ENCODE measurements around the gene FADS3. TPM values are rescaled to one million over a fixed set of nuclear protein-coding genes. Genes with fewer than 3 reads are reported as not detected.

FADS3 gene
- total RNA-seq, 1 experiment from 2014 or later: 67.9 TPM

GRCh38 chr11:61872935-61873565 is 18.3 kb downstream of the FADS3 start:
- ATAC-seq (no peak), DNase-seq (no peak)
- no peaks in the 10 kb centered on the region for H3K27me3 ChIP-seq (ENCODE audit: low read length)
- H3K9me3 ChIP-seq (ENCODE audit: low read length): no peaks in the 10 kb centered on the region
- H4K20me1 ChIP-seq (ENCODE audit: low read length): no peaks in the 10 kb centered on the region
- H3K9me2 ChIP-seq (replicated peaks; ENCODE audit: low read length): no peaks in the 10 kb centered on the region
- ChIA-PET CTCF (interaction anchor here (1.2 kb wide), 1 partner anchor 76 kb away, joined by 3 read pairs; no protein-coding TSS in a partner anchor), POLR2A (ENCODE audit: unreplicated experiment) (no interaction called here)
- H3K4me1 ChIP-seq (ENCODE audit: insufficient read depth, low read length): peaks cover 3% of the 10 kb centered on the region; the same call in 1 of the 2 replicates
- H3K36me3 ChIP-seq (ENCODE audit: low read depth, low read length): no peaks in the 10 kb centered on the region
- H3K9ac ChIP-seq (ENCODE audit: low read length): no peak overlapping the region
- H3K27ac ChIP-seq (ENCODE audit: low read length): no peak overlapping the region
- TF ChIP-seq EZH2phosphoT487 (IDR thresholded peaks at IDR 0.05; ENCODE audit: borderline replicate concordance, low read length) (no peak), EZH2 (IDR thresholded peaks at IDR 0.05; ENCODE audit: low read length, unreplicated experiment) (no peak), CTCF (conservative IDR thresholded peaks at IDR 0.05; ENCODE audit: low read depth, low read length) (no peak)
- no peak overlapping the region for H3K4me3 ChIP-seq (ENCODE audit: low read length)
- intact Hi-C loops (cut with micrococcal nuclease): loop anchor here (10.0 kb wide), 1 partner anchor 332 kb away; the partner anchor contains the start of gene SCGB2A1
- no peaks in the 10 kb centered on the region for H3K79me2 ChIP-seq (ENCODE audit: low read length)
- BruUV-seq (replicated peaks): no TSS peak
- no peak overlapping the region for H2AFZ ChIP-seq (ENCODE audit: low read length)
- H3F3A ChIP-seq (ENCODE audit: low read length, unreplicated experiment): no peaks in the 10 kb centered on the region
- H3K4me2 ChIP-seq (ENCODE audit: low read length): no peak overlapping the region

DNA sequence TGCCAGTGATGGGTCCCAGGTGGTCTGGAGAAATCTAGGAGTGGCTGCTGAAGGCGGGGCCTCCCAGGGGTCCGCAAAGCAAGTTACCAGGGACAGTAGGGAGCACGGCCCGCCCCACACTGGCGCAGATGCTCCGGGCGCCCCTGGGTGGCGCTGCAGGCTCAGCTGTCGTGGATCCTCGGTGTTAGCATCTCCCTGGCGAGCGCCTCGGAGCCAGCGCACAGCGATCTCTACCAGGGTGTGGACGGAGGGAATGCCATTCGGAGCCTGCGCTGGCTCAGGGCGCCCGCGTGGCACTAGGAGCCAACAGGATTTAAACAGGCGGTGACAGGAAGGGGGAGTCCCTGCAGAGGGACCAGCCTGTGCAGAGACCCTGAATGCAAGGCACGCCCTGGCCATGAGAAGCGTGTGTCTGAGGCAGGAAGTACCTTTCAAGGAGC is 20.2 kb downstream of the FADS3 start:
- TF ChIP-seq EZH2 (IDR thresholded peaks at IDR 0.05; ENCODE audit: low read length, unreplicated experiment) (no peak), CTCF (conservative IDR thresholded peaks at IDR 0.05; ENCODE audit: low read depth, low read length) (peak; percentile 97)
- ATAC-seq: peak; percentile 93
- Histone ChIP-seq H3K9me3 (ENCODE audit: low read length) (no peaks in the 10 kb centered on the region), H3K4me3 (ENCODE audit: low read length) (peak overlapping the region; percentile 48), H3K27me3 (ENCODE audit: low read length) (no peaks in the 10 kb centered on the region), H2AFZ (ENCODE audit: low read length) (peak overlapping the region; percentile 74), H3K4me1 (ENCODE audit: insufficient read depth, low read length) (peaks cover 3% of the 10 kb centered on the region; the same call in 1 of the 2 replicates), H4K20me1 (ENCODE audit: low read length) (no peaks in the 10 kb centered on the region), H3K79me2 (ENCODE audit: low read length) (no peaks in the 10 kb centered on the region), H3K36me3 (ENCODE audit: low read depth, low read length) (no peaks in the 10 kb centered on the region), H3K9me2 (replicated peaks; ENCODE audit: low read length) (no peaks in the 10 kb centered on the region), H3K9ac (ENCODE audit: low read length) (no peak overlapping the region), H3F3A (ENCODE audit: low read length, unreplicated experiment) (no peaks in the 10 kb centered on the region), H3K27ac (ENCODE audit: low read length) (no peak overlapping the region), H3K4me2 (ENCODE audit: low read length) (peak overlapping the region; percentile 81)
- ChIA-PET CTCF (interaction anchor here (0.6 to 2.2 kb wide), 7 partner anchors 26 to 237 kb away, joined by 3 to 13 read pairs (median 9); no protein-coding TSS in a partner anchor), POLR2A (ENCODE audit: unreplicated experiment) (no interaction called here)
- intact Hi-C loops (cut with micrococcal nuclease): loop anchor here (1.0 to 10.0 kb wide), 5 partner anchors 74 to 334 kb away; partner anchors contain the start of gene SCGB2A1
- BruUV-seq (replicated peaks): no TSS peak
- peak; percentile 87 for DNase-seq

DNA sequence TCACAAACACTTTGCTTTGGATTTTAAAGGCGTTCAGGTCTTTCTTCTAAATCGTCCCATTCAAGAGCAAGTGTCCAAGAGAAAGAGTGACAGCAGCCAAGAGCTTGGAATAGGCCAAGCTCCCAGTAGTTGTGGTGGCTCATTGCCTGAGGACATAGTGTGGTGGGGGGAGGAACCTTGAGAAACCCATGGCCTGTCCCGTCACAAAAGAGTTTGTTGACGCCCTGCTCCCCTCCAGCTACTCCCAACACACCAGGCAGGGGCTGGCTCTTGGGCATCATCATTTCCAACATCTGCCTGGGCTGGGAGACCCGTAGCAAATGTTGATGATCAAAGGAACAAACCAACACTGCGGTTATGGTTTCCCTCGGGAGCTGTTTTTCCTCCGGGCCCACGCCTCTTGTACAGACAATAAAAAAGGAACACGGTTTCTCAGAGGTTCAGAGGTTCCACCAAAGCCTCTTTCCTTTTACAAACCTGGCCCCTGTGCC is 20.8 kb downstream of the FADS3 start:
- intact Hi-C loops (cut with micrococcal nuclease): loop anchor here (1.0 to 10.0 kb wide), 5 partner anchors 73 to 334 kb away; partner anchors contain the start of gene SCGB2A1
- H2AFZ ChIP-seq (ENCODE audit: low read length): peak overlapping the region; percentile 74

More for the DNA sequence above, 20.8 kb downstream of the FADS3 start:
- CTCF ChIA-PET: interaction anchor here (0.5 to 2.2 kb wide), 12 partner anchors 27 to 238 kb away, joined by 3 to 13 read pairs (median 4); partner anchors contain the start of genes FEN1 and TMEM258
- Histone ChIP-seq H3K9ac (ENCODE audit: low read length) (no peak overlapping the region), H3K9me2 (replicated peaks; ENCODE audit: low read length) (no peaks in the 10 kb centered on the region), H3K36me3 (ENCODE audit: low read depth, low read length) (no peaks in the 10 kb centered on the region), H3F3A (ENCODE audit: low read length, unreplicated experiment) (no peaks in the 10 kb centered on the region), H3K79me2 (ENCODE audit: low read length) (no peaks in the 10 kb centered on the region), H4K20me1 (ENCODE audit: low read length) (no peaks in the 10 kb centered on the region), H3K27me3 (ENCODE audit: low read length) (no peaks in the 10 kb centered on the region), H3K4me3 (ENCODE audit: low read length) (no peak overlapping the region), H3K9me3 (ENCODE audit: low read length) (no peaks in the 10 kb centered on the region), H3K27ac (ENCODE audit: low read length) (no peak overlapping the region), H3K4me2 (ENCODE audit: low read length) (peak overlapping the region; percentile 81), H3K4me1 (ENCODE audit: insufficient read depth, low read length) (peaks cover 3% of the 10 kb centered on the region; the same call in 1 of the 2 replicates)
- DNase-seq (no peak), ATAC-seq (peak; percentile 3)
- POLR2A ChIA-PET (ENCODE audit: unreplicated experiment): no interaction called here
- no peak for TF ChIP-seq CTCF (conservative IDR thresholded peaks at IDR 0.05; ENCODE audit: low read depth, low read length)
- no peak for TF ChIP-seq EZH2 (IDR thresholded peaks at IDR 0.05; ENCODE audit: low read length, unreplicated experiment)
- TF ChIP-seq EZH2phosphoT487 (IDR thresholded peaks at IDR 0.05; ENCODE audit: borderline replicate concordance, low read length): no peak
- BruUV-seq (replicated peaks): no TSS peak
